ENCODE results near the gene NLE1.

GRCh38 chr17:35089586-35090296, 52.4 kb downstream of the NLE1 start:
- TF ChIP-seq POLR2A (IDR thresholded peaks at IDR 0.05; ENCODE audit: low read depth, low read length) (no peak; the same call in 1 of the 2 replicates), POLR2AphosphoS5 (IDR thresholded peaks at IDR 0.05; ENCODE audit: low read depth, low read length) (no peak), TAF1 (IDR thresholded peaks at IDR 0.05; ENCODE audit: borderline replicate concordance, low read depth, low read length) (no peak)
